Vagina (tissue), 2 donors: ENCODE results near the gene PCCB.

ENCODE experiments used
- POLR2A ChIP-seq, 2 donors: fragments of 450-650 bp; IDR thresholded peaks; one replicate each; pipeline ENCODE4 v1.6.1; 2017; ENCODE audit warnings: antibody characterized with exemption in 2 of 2, mild to moderate bottlenecking in 2 of 2, moderate library complexity in 2 of 2
- TF ChIP-seq, protein P1 (sequence below), 3 experiments: fragments of 450-650 bp in 2 of 3; fragments of 200-600 bp in 1 of 3; sonication (generic) in 1 of 3; IDR thresholded peaks; one replicate each; pipeline ENCODE4 v1.5.1; 2017 to 2019; ENCODE audit warnings: antibody characterized with exemption in 3 of 3, mild to moderate bottlenecking in 2 of 3, moderate library complexity in 2 of 3

GRCh38 chr3:136366289-136366688, 116.1 kb downstream of the PCCB start:
- no peak for TF ChIP-seq POLR2A (IDR thresholded peaks at IDR 0.05)
- TF ChIP-seq, protein P1, sequence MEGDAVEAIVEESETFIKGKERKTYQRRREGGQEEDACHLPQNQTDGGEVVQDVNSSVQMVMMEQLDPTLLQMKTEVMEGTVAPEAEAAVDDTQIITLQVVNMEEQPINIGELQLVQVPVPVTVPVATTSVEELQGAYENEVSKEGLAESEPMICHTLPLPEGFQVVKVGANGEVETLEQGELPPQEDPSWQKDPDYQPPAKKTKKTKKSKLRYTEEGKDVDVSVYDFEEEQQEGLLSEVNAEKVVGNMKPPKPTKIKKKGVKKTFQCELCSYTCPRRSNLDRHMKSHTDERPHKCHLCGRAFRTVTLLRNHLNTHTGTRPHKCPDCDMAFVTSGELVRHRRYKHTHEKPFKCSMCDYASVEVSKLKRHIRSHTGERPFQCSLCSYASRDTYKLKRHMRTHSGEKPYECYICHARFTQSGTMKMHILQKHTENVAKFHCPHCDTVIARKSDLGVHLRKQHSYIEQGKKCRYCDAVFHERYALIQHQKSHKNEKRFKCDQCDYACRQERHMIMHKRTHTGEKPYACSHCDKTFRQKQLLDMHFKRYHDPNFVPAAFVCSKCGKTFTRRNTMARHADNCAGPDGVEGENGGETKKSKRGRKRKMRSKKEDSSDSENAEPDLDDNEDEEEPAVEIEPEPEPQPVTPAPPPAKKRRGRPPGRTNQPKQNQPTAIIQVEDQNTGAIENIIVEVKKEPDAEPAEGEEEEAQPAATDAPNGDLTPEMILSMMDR (IDR thresholded peaks at IDR 0.05) = no peak
